Breast epithelium (tissue), 3 donors: ENCODE results near the gene KYAT1.

Experiments
- POLR2A ChIP-seq: fragments of 450-650 bp; IDR thresholded peaks from one replicate; pipeline ENCODE4 v1.6.1; 2016; ENCODE audit warnings: antibody characterized with exemption, mild to moderate bottlenecking, moderate library complexity
- TF ChIP-seq, protein P1 (sequence below), 3 donors: fragments of 450-650 bp; IDR thresholded peaks; one replicate each; pipeline ENCODE4 v1.5.1; 2016 to 2017; ENCODE audit warnings: antibody characterized with exemption in 3 of 3, mild to moderate bottlenecking in 3 of 3, moderate library complexity in 3 of 3

DNA sequence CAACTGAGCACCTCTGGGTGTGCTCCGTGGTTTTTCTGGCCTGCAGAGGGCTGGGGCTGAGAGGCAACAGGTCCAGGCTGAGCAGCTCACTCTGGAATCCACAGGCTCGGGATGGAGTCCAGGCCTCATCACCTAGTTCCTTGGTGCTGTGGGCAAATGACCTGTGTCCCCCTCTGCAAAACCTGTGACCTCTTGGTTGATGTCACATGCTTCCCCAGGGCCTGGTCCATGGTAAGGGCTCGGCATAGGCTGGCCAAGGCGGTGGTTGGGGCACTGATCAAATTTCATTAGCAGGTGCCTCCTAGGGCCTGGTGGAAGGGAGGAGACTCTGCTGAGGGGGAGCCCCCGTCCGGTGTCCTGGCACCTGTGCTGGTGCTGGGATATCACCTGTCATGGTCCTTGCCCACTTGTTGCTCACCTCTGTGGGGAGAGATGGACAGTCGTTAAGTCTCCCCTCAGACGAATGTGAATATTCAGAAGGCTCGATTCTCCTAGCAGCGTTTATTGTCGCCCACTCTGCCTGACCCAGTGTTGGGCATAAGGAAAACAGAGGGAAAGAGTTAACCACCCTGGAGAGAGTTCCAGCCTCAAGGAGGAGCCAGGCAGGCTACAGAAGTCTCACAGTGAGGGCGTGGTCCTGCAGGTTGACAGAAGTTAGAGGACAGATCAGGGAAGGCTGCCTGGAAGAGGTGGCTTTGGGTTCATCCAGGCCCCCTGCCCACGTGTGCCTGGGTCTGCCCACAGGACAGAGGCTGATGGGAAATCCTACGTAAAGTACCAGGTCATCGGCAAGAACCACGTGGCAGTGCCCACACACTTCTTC is 60.0 kb downstream of the KYAT1 start:
- TF ChIP-seq, protein P1, sequence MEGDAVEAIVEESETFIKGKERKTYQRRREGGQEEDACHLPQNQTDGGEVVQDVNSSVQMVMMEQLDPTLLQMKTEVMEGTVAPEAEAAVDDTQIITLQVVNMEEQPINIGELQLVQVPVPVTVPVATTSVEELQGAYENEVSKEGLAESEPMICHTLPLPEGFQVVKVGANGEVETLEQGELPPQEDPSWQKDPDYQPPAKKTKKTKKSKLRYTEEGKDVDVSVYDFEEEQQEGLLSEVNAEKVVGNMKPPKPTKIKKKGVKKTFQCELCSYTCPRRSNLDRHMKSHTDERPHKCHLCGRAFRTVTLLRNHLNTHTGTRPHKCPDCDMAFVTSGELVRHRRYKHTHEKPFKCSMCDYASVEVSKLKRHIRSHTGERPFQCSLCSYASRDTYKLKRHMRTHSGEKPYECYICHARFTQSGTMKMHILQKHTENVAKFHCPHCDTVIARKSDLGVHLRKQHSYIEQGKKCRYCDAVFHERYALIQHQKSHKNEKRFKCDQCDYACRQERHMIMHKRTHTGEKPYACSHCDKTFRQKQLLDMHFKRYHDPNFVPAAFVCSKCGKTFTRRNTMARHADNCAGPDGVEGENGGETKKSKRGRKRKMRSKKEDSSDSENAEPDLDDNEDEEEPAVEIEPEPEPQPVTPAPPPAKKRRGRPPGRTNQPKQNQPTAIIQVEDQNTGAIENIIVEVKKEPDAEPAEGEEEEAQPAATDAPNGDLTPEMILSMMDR (IDR thresholded peaks at IDR 0.05) = no peak
- TF ChIP-seq POLR2A = no peak
